GM18951 (cell line): ENCODE results near the gene GGA1.

Experiments
- POLR2A ChIP-seq: IDR thresholded peaks from 4 replicates; pipeline ENCODE4 v1.6.1; 2011; ENCODE audit warnings: mild to moderate bottlenecking; ENCODE audit not compliant: insufficient read length, insufficient read depth; ENCODE audit errors: extremely low read depth
- in situ Hi-C: fragments of 300-500 bp; cut with MboI; formaldehyde crosslinking; loops from one replicate; pipeline ENCODE4 v1.12.0; 2022; ENCODE audit warnings: low sequenced_read_pairs, mixed read lengths, inconsistent platforms; ENCODE audit not compliant: unreplicated experiment

Gene GGA1

GRCh38 chr22:37664249-37665101 lies 55.8 kb downstream of the GGA1 start:
- no peak for TF ChIP-seq POLR2A
- in situ Hi-C loops, result no loop called here

- no peak for TF ChIP-seq POLR2A
- in situ Hi-C loops, result no loop called here
Observed at GRCh38 chr22:37665487-37665886, 56.9 kb downstream of the GGA1 start.

- TF ChIP-seq POLR2A, result no peak
- in situ Hi-C loops, result no loop called here
Observed at GRCh38 chr22:37669586-37669985, 61.0 kb downstream of the GGA1 start.

- in situ Hi-C loops, result no loop called here
- no peak for TF ChIP-seq POLR2A
Observed at GRCh38 chr22:37672206-37672919, 63.7 kb downstream of the GGA1 start.

GRCh38 chr22:37672920-37673455 lies 64.4 kb downstream of the GGA1 start:
- TF ChIP-seq POLR2A, result no peak
- in situ Hi-C loops, result no loop called here

- TF ChIP-seq POLR2A, result no peak
- in situ Hi-C loops, result no loop called here
Observed at GRCh38 chr22:37674248-37674647, 65.6 kb downstream of the GGA1 start.

GRCh38 chr22:37674951-37675929 lies 66.6 kb downstream of the GGA1 start, which contains the start of gene LGALS1:
TSS of gene LGALS1 (plus strand) at chr22:37675636. CDS start at chr22:37675703, 67 bp downstream.
- in situ Hi-C loops, result no loop called here
- peak; percentile 82 for TF ChIP-seq POLR2A

GRCh38 chr22:37675930-37676735 lies 67.5 kb downstream of the GGA1 start:
- no peak for TF ChIP-seq POLR2A
- in situ Hi-C loops, result no loop called here

- TF ChIP-seq POLR2A, result peak; percentile 64
- in situ Hi-C loops, result no loop called here
Observed at GRCh38 chr22:37676736-37677492, 68.3 kb downstream of the GGA1 start.

- in situ Hi-C loops, result no loop called here
- TF ChIP-seq POLR2A, result no peak
Observed at GRCh38 chr22:37677493-37677974, 68.9 kb downstream of the GGA1 start.

GRCh38 chr22:37678372-37678771 lies 69.7 kb downstream of the GGA1 start:
- no peak for TF ChIP-seq POLR2A
- in situ Hi-C loops, result no loop called here
